B cell (primary cell): ENCODE results near the gene APCDD1. TPM values are rescaled to one million over a fixed set of nuclear protein-coding genes. Genes with fewer than 3 reads are reported as not detected.

Experiments
- ATAC-seq: fragments of 200-7000 bp; cut with Tn5 transposase; one replicate; pipeline ENCODE4 v1.10.0; 2021; ENCODE audit warnings: low read depth, mild to moderate bottlenecking, moderate number of reproducible peaks, moderate library complexity
- CTCF ChIA-PET: fragments of 350-600 bp; sonication (Branson Sonifier 250); formaldehyde crosslinking; loops from one replicate; lab custom pipeline; 2021; ENCODE audit warnings: antibody characterized with exemption, inconsistent platforms; lab: Charles Lee
- POLR2A ChIA-PET: fragments of 350-600 bp; sonication (Branson Sonifier 250); formaldehyde crosslinking; loops from one replicate; lab custom pipeline; 2021; ENCODE audit warnings: antibody characterized with exemption; lab: Charles Lee
- DNase-seq: peaks from one replicate; pipeline ENCODE4 v3.0.0; 2013
- H2AFZ ChIP-seq: 2 replicates; pipeline ENCODE4 v1.6.1; 2012; ENCODE audit warnings: mild to moderate bottlenecking, low read depth, low read length; ENCODE audit not compliant: insufficient read depth, poor library complexity, severe bottlenecking
- H3K27ac ChIP-seq, 2 donors: 1 replicate in 1 of 2; 2 replicates in 1 of 2; pipeline ENCODE4 v1.5.1; 2012 to 2013; ENCODE audit warnings: low read length in 2 of 2, mild to moderate bottlenecking in 2 of 2, moderate library complexity in 1 of 2
- H3K27me3 ChIP-seq, 4 experiments: fragments of 200-600 bp in 1 of 4; sonication (generic) in 1 of 4; replicated peaks in 1 of 4; 1 replicate in 2 of 4; 2 replicates in 2 of 4; pipeline versions ENCODE4 v1.6.1 to v1.7.0; 2013 to 2016; ENCODE audit warnings: low read length in 3 of 4, mild to moderate bottlenecking in 2 of 4, mixed read lengths in 1 of 4, moderate library complexity in 1 of 4; ENCODE audit not compliant: insufficient read depth in 4 of 4, control insufficient read depth in 3 of 4; ENCODE audit errors: control extremely low read depth in 1 of 4
- H3K36me3 ChIP-seq, 2 experiments: replicated peaks in 1 of 2; 1 replicate in 1 of 2; 2 replicates in 1 of 2; pipeline versions ENCODE4 v1.6.1 to v1.7.1; 2013; ENCODE audit warnings: low read length in 1 of 2; ENCODE audit not compliant: insufficient read depth in 2 of 2, control insufficient read depth in 1 of 2; ENCODE audit errors: control extremely low read depth in 1 of 2, extremely low read depth in 1 of 2
- H3K4me1 ChIP-seq, 2 donors: fragments of 200-600 bp in 1 of 2; sonication (generic) in 1 of 2; 1 replicate in 1 of 2; 2 replicates in 1 of 2; pipeline versions ENCODE4 v1.5.1 to v1.6.1; 2013 to 2017; ENCODE audit warnings: low read length in 2 of 2; ENCODE audit not compliant: control insufficient read depth in 2 of 2, insufficient read depth in 2 of 2
- H3K4me2 ChIP-seq: replicated peaks from 2 replicates; pipeline ENCODE3; 2012; ENCODE audit warnings: mild to moderate bottlenecking, low read depth, low read length; ENCODE audit not compliant: poor library complexity, severe bottlenecking
- H3K4me3 ChIP-seq, 5 experiments: fragments of 200-600 bp in 1 of 5; sonication (generic) in 1 of 5; 1 replicate in 3 of 5; 2 replicates in 2 of 5; pipeline versions ENCODE4 v1.5.1 to v1.7.0; 2011 to 2016; ENCODE audit warnings: low read length in 4 of 5, mild to moderate bottlenecking in 4 of 5, low read depth in 2 of 5, control low read depth in 1 of 5, moderate library complexity in 1 of 5; ENCODE audit not compliant: insufficient read depth in 1 of 5; ENCODE audit errors: control extremely low read depth in 1 of 5, extremely low read depth in 1 of 5
- H3K79me2 ChIP-seq: fragments of 200-600 bp; sonication (generic); one replicate; pipeline ENCODE4 v1.6.0; 2016; ENCODE audit warnings: low read length; ENCODE audit not compliant: control insufficient read depth, insufficient read depth
- H3K9ac ChIP-seq: fragments of 200-600 bp; sonication (generic); 2 replicates; pipeline ENCODE4 v1.6.1; 2017; ENCODE audit warnings: mild to moderate bottlenecking, low read length, moderate library complexity
- H3K9me3 ChIP-seq, 3 donors: one replicate each; pipeline versions ENCODE4 v1.6.1 to v1.7.1; 2013; ENCODE audit warnings: low read length in 2 of 3; ENCODE audit not compliant: control insufficient read depth in 2 of 3, insufficient read depth in 1 of 3; ENCODE audit errors: control extremely low read depth in 1 of 3
- H4K20me1 ChIP-seq: 2 replicates; pipeline ENCODE4 v1.6.0; 2012; ENCODE audit warnings: mild to moderate bottlenecking, low read length; ENCODE audit not compliant: insufficient read depth, control insufficient read depth, poor library complexity, severe bottlenecking
- H3K27ac Mint-ChIP-seq: one replicate; pipeline ENCODE4 v1.8.0; 2021; ENCODE audit warnings: mixed read lengths
- H3K27me3 Mint-ChIP-seq: one replicate; pipeline ENCODE4 v1.8.0; 2021; ENCODE audit warnings: mixed read lengths
- H3K4me1 Mint-ChIP-seq: one replicate; pipeline ENCODE4 v1.8.0; 2021; ENCODE audit warnings: mixed read lengths
- H3K4me3 Mint-ChIP-seq: one replicate; pipeline ENCODE4 v1.8.0; 2021; ENCODE audit warnings: mixed read lengths
- H3K9me3 Mint-ChIP-seq: one replicate; pipeline ENCODE4 v1.8.0; 2022; ENCODE audit warnings: mixed read lengths; ENCODE audit not compliant: insufficient read depth
- EZH2 ChIP-seq: IDR thresholded peaks from 2 replicates; pipeline ENCODE4 v1.6.1; 2012; ENCODE audit warnings: borderline replicate concordance, low read depth, mild to moderate bottlenecking, moderate library complexity, low read length; ENCODE audit not compliant: insufficient read depth, poor library complexity, severe bottlenecking
- WGBS: methylation state at CpG from one replicate; pipeline ENCODE4 v1.1.5; 2013; ENCODE audit warnings: missing lambda C conversion rate; ENCODE audit not compliant: insufficient coverage; 5-methylcytosine and 5-hydroxymethylcytosine counted together
- intact Hi-C: fragments of 100-400 bp; cut with micrococcal nuclease; formaldehyde crosslinking; loops from one replicate; pipeline ENCODE4 v1.10.0; 2022
- polyA plus RNA-seq: library from polyadenylated mRNA; depleted of rRNA; stranded (reverse); fragments of >200 nt; gene quantifications from 2 replicates; pipeline ENCODE4 v1.2.3, GENCODE V29; 2012
- total RNA-seq, 2 donors: library from RNA; stranded (reverse); fragments of 120-200 nt in 1 of 2; gene quantifications; 1 replicate in 1 of 2; 2 replicates in 1 of 2; pipeline versions ENCODE4 v1.2.3 to v1.2.4, GENCODE V29; 2013 to 2022
- TF ChIP-seq, protein P1 (sequence below): fragments of 200-600 bp; IDR thresholded peaks from one replicate; pipeline ENCODE4 v1.8.0; 2022; ENCODE audit warnings: antibody characterized with exemption, mild to moderate bottlenecking

APCDD1 gene
- total and polyA plus RNA-seq, 2 donors (not counting 1 experiment from before 2014, with no cell fraction given) = 1.0 to 1.1 TPM

DNA sequence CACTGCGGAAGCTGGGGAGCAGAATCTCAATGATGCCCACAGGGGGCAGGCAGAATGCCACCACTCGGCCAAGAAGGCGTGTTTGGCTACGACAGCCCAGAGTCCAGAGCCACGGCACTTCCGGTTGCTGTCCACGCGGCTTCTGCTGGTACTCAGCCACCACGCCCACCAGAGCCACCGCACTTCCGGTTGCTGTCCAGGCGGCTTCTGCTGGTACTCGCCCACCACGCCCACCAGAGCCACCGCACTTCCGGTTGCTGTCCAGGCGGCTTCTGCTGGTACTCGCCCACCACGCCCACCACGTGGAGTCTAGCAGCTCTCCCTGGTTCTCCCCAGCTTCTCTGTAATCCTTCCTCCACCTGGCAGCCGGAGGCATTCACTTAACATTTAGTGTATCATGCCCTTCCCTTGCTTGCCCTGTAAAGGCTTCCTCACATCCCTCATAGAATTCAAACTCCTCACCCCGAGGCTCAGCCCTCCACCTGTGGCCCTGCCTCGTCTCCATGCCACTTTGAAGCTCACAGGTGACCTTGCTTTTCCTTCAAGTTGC, 40.1 kb upstream of the APCDD1 start:
- Mint-ChIP-seq H3K27me3 (peaks cover 4% of the 10 kb centered on the region), H3K9me3 (no peaks in the 10 kb centered on the region), H3K4me3 (no peak overlapping the region), H3K4me1 (no peaks in the 10 kb centered on the region), H3K27ac (no peak overlapping the region)
- no peak for ATAC-seq
- no peak for TF ChIP-seq EZH2
- TF ChIP-seq, protein P1, sequence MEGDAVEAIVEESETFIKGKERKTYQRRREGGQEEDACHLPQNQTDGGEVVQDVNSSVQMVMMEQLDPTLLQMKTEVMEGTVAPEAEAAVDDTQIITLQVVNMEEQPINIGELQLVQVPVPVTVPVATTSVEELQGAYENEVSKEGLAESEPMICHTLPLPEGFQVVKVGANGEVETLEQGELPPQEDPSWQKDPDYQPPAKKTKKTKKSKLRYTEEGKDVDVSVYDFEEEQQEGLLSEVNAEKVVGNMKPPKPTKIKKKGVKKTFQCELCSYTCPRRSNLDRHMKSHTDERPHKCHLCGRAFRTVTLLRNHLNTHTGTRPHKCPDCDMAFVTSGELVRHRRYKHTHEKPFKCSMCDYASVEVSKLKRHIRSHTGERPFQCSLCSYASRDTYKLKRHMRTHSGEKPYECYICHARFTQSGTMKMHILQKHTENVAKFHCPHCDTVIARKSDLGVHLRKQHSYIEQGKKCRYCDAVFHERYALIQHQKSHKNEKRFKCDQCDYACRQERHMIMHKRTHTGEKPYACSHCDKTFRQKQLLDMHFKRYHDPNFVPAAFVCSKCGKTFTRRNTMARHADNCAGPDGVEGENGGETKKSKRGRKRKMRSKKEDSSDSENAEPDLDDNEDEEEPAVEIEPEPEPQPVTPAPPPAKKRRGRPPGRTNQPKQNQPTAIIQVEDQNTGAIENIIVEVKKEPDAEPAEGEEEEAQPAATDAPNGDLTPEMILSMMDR = no peak
- no peaks in the 10 kb centered on the region for H3K79me2 ChIP-seq
- no peak overlapping the region for H3K9ac ChIP-seq
- H3K4me1 ChIP-seq = no peaks in the 10 kb centered on the region
- no peaks in the 10 kb centered on the region for H3K9me3 ChIP-seq
- no peaks in the 10 kb centered on the region for H4K20me1 ChIP-seq
- no peak for DNase-seq
- H3K27me3 ChIP-seq = no peaks in the 10 kb centered on the region
- WGBS = 92% methylated on average over 23 of the region's 23 CpGs
- intact Hi-C loops = no loop called here
- ChIA-PET POLR2A (no interaction called here), CTCF (no interaction called here)
- H3K4me2 ChIP-seq = no peak overlapping the region
- no peaks in the 10 kb centered on the region for H3K36me3 ChIP-seq
- H2AFZ ChIP-seq = no peak overlapping the region
- no peak overlapping the region for H3K27ac ChIP-seq
- no peak overlapping the region for H3K4me3 ChIP-seq

DNA sequence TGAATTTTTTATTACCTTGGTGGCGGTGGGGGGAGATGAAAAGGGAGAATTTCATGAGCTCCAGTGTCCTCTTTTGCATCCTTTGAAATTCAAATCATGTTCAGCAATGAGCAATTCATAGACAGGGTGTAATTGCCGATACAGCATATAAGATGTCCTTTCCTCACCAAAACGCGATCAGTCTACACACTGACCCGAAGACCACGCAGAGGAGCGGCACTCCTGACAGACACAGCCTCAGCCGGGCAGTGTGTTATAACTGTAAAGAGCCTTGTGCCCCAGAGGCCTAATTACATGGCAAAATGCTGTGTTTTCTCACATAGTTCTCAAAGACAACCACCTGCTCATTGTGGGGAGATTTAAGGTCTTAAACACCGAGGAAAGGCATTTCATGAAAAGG, 38.4 kb upstream of the APCDD1 start:
- intact Hi-C loops = no loop called here
- Mint-ChIP-seq H3K27me3 (peaks cover 4% of the 10 kb centered on the region), H3K4me1 (no peaks in the 10 kb centered on the region), H3K9me3 (peaks cover 4% of the 10 kb centered on the region), H3K27ac (no peak overlapping the region), H3K4me3 (no peak overlapping the region)
- Histone ChIP-seq H3K4me3 (no peak overlapping the region), H4K20me1 (no peaks in the 10 kb centered on the region), H3K27ac (no peak overlapping the region), H3K9me3 (no peaks in the 10 kb centered on the region), H3K4me2 (no peak overlapping the region), H3K36me3 (no peaks in the 10 kb centered on the region), H3K27me3 (no peaks in the 10 kb centered on the region), H3K9ac (no peak overlapping the region), H3K4me1 (no peaks in the 10 kb centered on the region), H2AFZ (no peak overlapping the region), H3K79me2 (no peaks in the 10 kb centered on the region)
- ChIA-PET POLR2A (no interaction called here), CTCF (no interaction called here)
- ATAC-seq (no peak), DNase-seq (no peak)
- no peak for TF ChIP-seq EZH2
- TF ChIP-seq, protein P1 = no peak
- no CpG with 5 or more reads among the region's 9 CpGs for WGBS
